ENCODE data around the gene KDM7A.
"Not testable (repeated sequence)": the region's sequence is repeated elsewhere in the genome, so short reads cannot be mapped to it uniquely, and the experiment has no call there.

KDM7A gene

GRCh38 chr7:140156460-140157080, 20.2 kb downstream of the KDM7A start:
- DNase-seq: no peak

GRCh38 chr7:140155428-140155827, 21.4 kb downstream of the KDM7A start:
- DNase-seq: no peak

- no peak for DNase-seq
Observed at GRCh38 chr7:140153666-140154161, 23.1 kb downstream of the KDM7A start.

- no peak for DNase-seq
Observed at GRCh38 chr7:140146574-140146973, 30.2 kb downstream of the KDM7A start.

GRCh38 chr7:140145709-140146108, 31.1 kb downstream of the KDM7A start:
- DNase-seq: no peak

GRCh38 chr7:140144821-140145220, 32.0 kb downstream of the KDM7A start:
- DNase-seq: no peak

- DNase-seq: no peak
Observed at GRCh38 chr7:140143997-140144396, 32.8 kb downstream of the KDM7A start.

- no peak for DNase-seq
Observed at GRCh38 chr7:140142031-140142430, 34.8 kb downstream of the KDM7A start.

- DNase-seq: no peak
Observed at GRCh38 chr7:140141256-140141655, 35.5 kb downstream of the KDM7A start.

- DNase-seq: no peak
Observed at GRCh38 chr7:140137078-140137477, 39.7 kb downstream of the KDM7A start.

- no peak for DNase-seq
Observed at GRCh38 chr7:140136073-140136472, 40.7 kb downstream of the KDM7A start.

GRCh38 chr7:140134039-140134438, 42.7 kb downstream of the KDM7A start:
- DNase-seq: no peak

- DNase-seq: no peak
Observed at GRCh38 chr7:140127360-140128127, 49.2 kb downstream of the KDM7A start.

- no peak for DNase-seq
Observed at GRCh38 chr7:140126435-140127034, 50.2 kb downstream of the KDM7A start.

GRCh38 chr7:140122965-140123364, 53.8 kb downstream of the KDM7A start:
- DNase-seq: no peak

- peak; percentile 39 for DNase-seq
Observed at GRCh38 chr7:140121326-140121725, 55.5 kb downstream of the KDM7A start.

- DNase-seq: not testable (repeated sequence)
Observed at GRCh38 chr7:140114817-140115216, 62.0 kb downstream of the KDM7A start.

- DNase-seq: not testable (repeated sequence)
Observed at GRCh38 chr7:140108777-140109176, 68.0 kb downstream of the KDM7A start.

GRCh38 chr7:140096459-140096858, 80.3 kb downstream of the KDM7A start:
- no peak for DNase-seq

- DNase-seq: no peak
Observed at GRCh38 chr7:140093375-140093774, 83.4 kb downstream of the KDM7A start.

GRCh38 chr7:140085447-140085846, 91.3 kb downstream of the KDM7A start:
- no peak for DNase-seq

GRCh38 chr7:140084972-140085371, 91.8 kb downstream of the KDM7A start:
- no peak for DNase-seq

GRCh38 chr7:140084142-140084655, 92.6 kb downstream of the KDM7A start:
- DNase-seq: no peak

GRCh38 chr7:140082770-140083169, 94.0 kb downstream of the KDM7A start:
- DNase-seq: no peak
